Stimulated activated CD4-positive, alpha-beta T cell treated with anti-CD3 and anti-CD28 coated beads, Interleukin-2, amount 100 ng/mL, for 4 hours (primary cell): ENCODE data around the gene EHBP1L1.

ENCODE experiments used
- DNase-seq: peaks from one replicate; pipeline ENCODE4 v3.0.0-alpha.2; 2020; ENCODE audit warnings: low read depth

EHBP1L1 gene

DNA sequence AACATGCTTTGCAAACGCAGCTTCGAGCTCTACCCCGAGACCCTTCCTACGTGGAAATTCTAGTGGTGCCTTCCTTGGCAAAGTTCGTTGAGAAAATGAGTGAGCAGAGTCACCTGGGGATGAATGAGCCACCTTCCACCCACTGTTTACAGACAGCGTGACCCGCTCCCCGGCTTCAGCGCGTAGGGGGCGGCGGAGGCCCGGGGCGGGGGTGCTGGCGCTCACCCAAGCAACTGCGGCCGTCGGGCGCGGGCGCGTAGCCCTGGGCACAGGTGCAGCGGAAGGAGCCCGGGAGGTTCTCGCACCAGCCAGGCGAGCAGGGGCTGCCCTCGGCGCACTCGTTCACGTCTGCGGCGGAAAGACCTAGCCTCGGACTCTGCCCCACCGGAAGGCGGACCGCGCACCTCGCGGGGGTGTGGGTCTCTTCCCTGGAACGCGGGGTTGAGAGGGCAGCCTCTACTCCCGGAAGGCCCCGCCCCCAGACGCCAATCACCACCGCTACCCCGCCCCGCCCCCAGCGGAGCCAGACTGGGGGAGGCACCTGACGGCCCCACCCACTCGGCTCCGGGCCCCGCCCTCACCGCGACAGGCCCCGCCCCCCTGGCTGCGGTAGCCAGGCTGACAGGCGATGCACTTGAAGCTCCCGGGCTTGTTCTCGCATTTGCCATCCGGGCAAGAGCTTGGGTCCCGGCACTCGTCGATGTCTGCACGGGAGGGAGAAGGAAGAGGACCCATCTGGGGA, 29.5 kb upstream of the EHBP1L1 start:
- DNase-seq, result peak; percentile 97

DNA sequence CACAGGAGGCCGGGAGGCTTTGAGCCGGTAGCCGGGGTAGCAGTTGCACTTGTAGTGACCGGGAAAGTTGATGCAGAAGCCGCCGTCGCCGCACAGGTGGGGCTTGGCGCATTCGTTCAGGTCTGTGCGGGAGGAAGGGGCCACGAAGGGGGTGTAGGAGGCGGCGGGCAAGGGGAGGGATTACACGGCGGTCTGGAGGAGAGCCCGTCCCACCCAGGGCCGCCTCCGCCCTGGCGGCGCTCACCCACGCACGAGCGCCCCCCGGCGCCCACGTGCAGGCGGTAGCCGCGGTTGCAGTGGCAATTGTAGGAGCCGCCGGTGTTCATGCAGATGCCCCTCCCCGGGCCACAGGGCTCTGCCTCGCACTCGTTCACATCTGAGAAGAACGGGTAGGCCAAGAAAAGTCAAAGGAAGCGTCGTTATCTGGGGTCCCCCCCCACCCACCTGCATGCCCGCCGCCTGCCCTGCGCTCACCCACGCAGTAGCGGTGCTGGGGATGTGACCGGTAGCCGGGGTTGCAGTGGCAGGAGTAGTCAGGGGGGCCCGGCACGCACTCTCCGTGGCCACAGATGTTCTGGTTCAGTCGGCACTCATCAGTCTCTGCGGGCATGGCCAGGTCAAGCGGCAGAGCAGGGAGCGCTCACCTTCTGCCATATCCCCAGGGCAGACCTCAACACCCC, 28.3 kb upstream of the EHBP1L1 start:
- DNase-seq, result no peak

DNA sequence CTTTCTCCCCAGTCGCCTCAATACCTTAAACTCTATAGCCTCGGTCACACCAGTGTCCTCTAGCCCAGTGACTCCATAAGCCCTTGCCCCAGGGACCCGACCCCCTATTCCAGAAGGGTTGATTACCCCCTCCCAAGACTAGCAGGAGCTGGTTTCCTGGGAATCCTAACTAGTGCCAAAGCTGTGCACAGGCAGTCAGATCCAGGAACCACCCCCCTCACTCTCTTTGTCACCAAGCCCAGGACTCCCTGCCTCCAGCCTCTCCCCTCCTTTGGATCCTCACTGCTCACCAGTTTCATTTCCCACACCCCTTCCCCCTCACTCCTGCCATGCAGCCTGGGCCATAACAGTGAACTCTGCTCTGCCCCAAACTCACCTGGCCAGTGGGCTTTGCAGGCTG, 27.5 kb upstream of the EHBP1L1 start:
- DNase-seq, result no peak

DNA sequence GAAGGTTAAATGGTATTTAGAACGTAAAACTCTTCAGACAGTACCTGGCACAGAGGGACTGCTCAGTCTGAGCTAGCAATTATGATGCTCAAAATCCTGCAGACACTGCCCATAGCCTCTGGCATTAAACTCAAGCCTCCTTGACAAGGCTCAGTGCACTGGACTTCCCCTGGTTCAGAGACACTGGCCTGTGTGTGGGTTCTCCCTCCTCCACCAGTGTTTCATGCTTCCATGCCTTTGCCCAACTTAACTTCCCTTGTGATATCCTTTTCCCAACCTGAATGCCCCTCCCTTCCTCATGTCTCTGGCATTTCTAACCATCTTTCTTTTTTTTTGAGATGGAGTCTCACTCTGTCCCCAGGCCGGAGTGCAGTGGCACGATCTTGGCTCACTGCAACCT, 26.8 kb upstream of the EHBP1L1 start:
- DNase-seq, result no peak

DNA sequence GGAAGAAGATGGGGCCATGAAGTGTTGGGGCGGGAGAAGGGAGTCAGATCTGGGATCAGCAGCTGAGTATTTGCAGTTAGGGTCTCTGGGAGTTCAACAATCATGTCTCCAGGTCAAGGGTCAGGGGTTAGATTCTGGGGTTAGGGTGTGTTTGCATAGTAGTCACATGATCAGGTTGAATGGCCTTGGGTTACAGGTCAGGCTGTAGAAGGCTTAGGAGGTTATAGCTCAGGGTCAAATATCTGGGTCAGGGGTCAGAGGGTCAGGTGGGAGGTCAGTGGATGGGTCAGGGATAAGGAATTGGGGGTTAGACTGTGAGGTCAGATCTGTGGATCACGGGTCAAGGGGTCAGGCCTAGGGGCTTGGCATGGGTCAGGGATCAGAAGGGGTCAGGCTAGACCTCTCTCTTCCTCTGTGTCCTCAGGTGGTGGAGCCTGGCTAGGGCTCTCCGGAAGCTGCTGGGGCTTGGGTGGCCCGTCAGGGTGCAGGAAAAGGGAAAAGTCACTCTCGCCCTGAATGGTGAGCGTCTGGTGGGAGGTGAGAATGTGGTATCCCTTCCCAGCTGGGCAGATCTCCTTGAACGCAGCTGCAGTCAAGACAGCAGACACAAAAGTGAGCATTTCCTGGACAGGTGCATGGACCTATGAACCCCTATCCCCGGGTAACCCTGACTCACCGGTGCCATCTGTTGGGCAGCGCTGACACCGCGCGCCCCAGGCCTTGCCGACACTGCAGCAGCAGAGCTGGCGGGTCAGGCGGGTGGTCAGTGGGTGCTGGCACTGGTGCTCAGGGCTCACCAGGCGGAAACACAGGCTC, 24.1 kb upstream of the EHBP1L1 start:
- DNase-seq, result no peak

DNA sequence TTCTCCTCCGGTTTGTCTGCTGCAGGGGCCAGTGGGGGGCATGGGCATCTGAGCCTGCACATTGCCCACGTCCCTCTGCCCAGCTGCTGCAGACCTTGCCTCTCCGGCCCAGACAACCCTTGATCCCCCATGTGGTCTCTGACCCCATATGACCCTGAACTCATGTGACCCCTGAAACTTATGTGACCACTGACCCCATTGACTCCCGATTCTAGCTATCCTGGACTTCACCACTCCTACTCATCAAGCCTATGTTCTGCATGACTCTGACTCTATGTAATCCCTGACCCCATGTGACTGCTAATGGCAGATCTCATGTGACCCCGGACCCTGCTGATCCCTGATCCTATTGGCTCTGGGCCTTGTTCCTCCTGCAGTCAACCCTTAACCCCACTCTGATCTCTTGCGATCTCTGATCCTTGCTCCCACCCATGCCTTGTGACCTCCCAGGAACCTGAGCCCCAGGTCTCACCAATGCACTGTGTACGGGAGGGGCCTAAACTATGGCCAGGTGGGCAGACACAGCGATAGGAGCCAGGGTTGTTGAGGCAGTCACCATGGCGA, 23.4 kb upstream of the EHBP1L1 start:
- no peak for DNase-seq

DNA sequence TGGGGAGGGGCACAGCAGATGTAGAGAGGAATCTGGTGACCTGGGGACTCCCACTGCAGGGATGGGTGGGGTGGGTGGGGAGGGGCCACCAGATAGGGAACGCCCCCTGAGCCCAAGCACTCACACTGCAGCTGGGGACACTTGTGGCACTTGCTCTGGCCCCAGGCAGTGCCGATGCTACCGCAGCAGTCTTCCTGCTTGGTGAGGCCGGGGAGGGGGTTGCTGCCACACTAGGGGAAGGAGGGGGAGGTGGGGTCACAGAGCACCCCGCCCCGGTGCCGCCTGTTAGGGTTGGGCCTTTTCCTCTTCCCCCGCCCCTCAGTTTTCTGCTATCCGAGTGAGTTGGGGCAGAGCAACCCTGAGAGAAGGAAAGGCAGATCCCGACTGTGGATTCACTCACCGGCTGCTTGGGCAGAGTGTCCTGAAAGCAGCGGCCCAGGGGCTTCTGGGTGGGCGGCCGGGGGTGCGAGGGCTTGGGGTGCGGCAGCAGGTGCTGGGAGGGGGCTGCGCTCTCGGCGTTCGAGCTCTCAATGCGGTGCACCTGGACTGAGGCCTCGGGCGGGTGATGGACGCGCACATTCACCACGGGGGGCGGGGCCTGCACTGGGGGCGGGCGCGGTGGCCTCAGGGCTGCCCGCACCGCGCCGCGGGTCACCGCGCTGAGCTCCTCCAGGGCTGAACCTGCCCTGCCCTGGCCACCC, 22.4 kb upstream of the EHBP1L1 start:
- peak; percentile 54 for DNase-seq

DNA sequence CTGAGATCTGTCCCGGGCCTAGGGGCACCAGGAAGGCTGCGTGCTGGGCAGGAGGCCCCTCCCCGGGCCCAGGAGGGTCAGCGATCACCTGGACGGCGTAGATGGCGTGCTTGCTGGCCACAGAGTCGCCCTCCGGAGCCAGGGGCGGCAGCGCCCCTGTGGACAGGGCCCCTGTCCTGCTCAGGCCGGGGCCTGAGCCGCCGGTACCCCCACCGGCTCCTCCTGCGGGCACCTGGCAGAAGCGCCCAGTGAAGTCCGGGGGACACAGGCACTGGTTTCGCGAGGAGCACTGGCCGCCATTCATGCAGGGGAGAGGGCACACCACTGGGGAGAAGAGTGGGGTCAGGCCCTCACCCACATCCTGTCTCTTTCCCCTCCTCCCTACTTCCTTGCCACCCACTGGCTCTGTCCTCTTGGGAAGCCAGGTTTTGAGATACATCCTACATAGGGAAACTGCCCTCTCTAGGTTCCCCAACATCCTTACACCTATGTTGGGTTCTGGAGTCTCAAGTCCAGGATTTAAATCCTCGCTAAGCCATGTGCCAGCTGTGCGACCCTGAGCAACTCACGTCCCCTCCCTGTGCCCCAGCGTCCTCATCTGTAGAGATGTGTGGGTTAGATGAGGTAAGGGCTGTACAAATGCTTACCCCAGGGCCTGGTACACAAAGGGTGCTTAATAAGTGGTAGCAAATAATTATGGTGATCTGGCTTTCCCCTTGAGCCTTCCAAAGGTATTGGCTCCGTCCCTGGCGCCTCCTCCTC, 21.6 kb upstream of the EHBP1L1 start:
- DNase-seq, result no peak

DNA sequence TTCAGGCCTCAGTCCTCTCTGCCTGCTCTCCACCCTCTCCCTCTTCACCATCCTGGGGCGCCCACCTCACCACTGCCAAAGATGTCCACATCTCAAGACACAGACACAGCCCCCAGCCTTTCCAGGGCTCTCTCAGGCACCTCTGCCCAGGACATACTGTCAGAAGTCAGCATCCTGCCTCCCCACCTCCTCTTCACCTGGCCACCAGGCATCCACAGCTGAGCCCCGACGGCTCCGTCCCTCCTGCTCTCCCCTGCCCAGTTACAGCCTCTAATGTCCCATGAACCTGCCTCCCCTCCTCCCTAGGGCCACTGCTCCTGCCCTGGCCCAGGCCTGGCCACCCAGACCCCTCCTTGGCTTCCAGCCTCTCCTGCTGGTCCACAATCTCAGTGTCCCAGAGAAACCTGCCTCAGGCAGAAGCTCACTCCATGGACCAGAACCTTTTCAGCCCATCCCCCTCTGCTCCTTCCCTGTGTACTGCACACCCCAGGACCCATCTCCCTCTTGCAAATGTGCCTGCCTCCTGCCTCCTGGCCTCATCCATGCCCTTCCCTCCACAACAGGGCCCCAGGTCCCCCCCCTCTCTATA, 20.9 kb upstream of the EHBP1L1 start:
- no peak for DNase-seq

DNA sequence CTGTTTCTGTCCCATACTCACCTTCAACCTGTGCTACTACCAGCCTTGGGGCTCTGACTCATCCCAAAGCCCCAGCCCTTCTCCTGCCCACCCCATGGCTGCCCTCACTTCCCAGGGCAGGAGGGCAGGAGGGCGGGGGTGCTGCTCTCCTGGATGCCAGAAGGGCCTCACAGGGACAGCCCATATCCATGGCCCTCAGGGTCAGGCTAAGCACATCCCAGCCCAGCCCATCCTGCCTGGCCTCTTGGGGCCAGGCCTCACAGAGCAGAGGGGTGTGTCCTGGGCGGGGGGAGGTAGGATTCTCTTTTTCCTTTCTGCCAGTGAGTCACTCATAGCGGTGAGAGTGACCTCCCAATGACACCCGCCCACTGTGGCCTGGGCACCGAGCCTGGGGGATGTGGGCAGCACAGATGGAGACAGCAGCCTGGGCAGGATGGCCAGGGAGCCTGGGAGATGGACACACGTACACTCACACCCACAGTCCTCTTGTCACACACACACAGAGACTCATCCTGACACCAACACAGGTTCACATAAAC, 20.1 kb upstream of the EHBP1L1 start:
- no peak for DNase-seq

DNA sequence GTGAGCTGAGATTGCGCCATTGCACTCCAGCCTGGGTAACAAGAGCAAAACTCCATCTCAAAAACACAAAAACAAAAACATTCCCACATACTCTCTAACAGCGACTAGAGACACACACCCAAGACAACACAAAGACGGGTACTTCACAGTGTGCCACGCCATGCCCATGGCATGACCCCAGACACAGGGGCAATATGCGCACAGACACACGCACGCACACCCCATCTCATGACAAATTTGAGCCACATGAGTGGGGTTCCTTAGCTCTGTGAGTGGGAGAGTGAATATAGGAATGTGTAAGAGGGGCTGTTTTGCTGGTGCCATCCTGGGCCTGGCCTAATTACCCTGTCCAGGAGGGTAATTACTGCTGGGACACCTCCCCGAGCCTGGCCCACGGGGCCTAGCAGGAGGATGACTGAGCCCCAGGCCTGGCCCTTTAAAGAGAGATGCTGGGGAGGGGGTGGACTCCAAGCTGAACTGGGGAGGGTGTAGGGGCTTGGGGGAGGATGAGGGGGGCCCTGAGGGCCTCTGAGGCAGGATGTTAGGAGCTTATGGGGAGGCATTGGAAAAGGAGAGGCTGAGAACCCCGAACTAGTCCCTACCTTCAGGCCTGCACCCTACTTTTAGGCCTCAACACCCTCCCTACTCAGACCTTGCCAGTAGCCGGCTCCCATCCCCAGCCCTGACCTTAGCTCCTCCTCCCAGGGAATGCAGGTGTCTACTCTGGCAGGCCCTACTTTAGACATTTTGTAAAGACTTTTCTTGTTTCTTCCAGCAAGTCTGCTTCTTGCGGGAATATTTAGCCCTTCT, 19.2 kb upstream of the EHBP1L1 start:
- DNase-seq, result no peak

DNA sequence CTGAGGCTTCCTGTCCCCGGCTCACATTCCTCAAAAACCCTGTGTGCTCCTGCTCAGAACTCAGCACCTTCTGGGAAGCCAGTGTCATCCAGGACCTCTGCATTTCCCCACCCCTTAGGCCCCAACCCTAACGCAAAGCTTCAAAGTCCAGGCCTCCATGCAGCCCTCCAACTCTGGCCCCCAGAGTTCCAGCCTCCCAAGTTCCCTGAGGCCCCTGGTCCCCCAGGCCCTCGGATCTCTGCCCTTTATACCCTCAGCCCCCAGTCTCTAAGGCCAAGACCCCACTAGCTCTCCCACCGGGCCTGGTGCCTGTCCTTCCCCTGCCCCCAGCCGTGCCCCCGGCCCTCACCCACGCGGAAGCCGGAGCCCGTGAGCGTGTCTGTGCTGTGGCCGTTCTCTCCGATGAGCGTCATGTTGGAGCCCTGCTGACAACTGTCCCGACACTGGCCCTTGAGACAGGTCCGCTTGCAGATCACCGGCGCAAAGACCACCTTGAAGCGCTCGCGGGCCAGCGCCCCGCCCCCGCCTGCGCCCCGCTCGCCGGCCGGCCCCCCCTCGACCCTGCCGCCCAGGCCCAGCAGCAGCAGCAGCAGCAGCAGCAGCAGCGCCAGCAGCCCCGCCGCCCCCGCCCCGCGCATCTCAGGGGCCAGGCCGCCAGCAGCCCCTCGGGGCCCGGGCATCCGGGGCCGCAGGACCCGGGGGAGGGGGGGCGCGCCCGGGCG, 18.4 kb upstream of the EHBP1L1 start:
- no peak for DNase-seq

DNA sequence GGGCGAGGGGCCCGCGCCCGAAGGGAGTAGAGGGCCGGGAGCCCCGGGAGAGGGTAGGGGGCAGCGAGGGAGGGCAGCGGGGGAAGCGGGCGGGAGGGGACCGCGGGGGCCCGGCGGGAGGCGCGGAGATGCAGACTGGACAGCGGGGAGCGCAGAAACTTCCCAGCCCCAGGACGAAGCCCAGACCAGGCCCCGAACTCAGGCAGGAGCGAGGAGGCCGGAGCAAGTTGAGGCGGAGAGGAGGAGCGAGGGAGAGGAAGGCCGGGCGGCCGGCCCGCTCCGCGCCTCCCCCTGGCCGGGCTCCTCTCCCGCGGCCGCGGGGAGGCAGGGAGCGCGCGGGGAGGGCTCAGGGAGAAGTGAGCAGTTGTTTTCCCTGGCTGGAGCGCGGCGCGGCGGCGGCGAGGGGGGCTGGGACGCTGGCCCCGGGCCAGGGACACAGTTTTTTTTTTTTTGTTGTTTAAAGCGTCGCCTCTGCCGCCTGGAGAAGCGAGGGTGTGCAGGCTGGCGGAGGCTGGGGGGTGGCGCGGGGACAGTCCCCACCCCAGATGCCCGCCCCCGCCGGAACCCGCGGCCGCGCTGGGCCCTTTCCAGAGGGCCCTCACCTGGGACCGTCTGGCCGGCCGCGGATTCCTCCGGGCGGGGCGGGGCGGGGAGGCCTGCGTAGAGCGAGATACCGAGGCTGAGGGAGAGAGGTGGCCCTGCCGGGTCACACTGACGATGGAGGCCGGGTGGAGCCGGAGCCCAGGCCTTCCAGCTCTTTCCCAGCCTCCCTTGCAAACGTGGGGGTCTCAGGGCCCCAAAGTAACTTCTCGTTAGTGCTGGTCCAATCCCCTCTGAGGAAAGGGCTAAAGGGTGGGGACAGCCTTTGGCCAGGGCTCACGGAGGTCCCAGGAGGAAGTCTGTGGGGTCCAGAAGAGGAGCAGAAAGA, 17.6 kb upstream of the EHBP1L1 start, which contains the start of gene LTBP3:
Gene LTBP3, minus strand, starts transcription at position 358 of the 928 bp plus-strand sequence. CDS start 400 bp downstream, outside the sequence.
- DNase-seq, result no peak

DNA sequence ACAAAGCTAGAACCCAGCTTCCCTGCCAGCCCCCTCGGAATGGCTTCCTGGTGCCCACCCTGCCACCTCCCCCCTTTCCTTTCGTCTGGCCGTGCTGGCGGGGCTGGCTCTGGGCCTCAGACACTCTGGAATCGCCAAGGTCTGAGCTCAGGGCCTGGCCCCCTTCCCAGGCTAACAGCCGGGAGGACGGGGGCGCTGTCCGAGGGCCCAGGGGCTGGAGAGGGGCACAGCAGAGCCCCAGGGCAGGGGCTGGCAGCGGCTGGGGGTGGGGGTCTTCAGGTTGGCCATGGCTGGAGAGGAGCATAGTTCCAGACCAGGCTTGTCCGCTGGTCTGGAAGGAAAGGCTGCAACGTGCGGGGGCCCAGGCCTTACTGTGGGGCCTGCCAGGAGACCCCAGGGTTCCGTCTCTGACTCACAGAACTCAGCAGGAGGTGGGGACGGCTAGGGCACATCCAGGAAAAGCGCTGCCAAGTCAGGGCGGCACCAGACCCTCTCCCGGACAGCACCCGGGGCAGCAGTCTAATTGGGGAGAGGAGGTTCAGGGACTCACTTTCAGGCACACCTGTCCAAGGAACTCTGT, 16.8 kb upstream of the EHBP1L1 start:
- DNase-seq, result no peak

DNA sequence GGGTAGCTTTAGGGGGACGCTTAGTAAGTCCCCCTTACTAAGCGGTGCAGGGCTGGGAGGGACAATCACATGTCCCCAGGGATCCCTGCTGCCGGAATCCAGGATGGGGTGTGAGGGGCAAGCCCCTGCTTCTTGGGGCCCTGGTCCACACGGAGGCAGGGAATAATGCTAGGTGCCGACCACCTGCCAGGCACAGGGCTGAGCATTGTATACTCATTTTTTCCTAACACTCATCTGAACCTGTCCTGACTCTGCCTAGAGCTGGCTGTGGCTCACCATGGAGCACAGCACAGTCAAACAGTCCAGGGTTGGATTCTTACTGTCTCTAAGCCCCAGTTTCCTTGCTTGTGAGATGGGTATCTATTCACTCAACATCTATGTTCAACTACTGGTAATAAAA, 16.3 kb upstream of the EHBP1L1 start:
- DNase-seq, result no peak

DNA sequence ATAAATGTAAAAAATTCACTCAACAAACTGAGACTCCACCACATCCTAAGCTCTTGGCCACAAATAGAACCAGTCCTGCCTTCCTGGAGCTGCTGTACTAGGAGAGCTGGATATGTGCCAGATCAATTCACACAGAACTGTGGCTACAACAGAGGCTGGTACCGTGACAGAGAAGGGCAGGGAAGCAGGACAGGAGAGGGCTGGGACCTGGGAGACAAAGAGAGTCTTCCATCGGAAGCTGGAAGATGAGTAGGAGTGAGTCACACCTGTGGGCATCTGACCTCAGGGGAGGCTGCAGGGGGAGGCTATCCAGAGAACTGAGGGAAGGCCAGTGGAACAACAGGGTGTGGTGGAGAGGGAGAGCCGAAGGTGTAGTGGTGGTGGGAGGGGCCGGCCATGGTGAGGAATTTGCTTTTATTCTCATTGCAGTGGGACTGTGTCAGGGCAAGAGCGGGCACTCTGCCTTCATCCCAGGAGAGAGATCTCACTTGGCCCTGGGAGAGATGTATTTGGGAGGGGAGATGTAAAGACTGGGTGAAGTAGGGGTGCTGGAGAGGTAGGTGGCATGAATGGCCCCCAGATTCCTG, 15.8 kb upstream of the EHBP1L1 start:
- no peak for DNase-seq
